GM18868 (cell line): ENCODE data around the gene GRP.
"Not testable (repeated sequence)": the region's sequence is repeated elsewhere in the genome, so short reads cannot be mapped to it uniquely, and the experiment has no call there.

Experiments
- ATAC-seq: cut with Tn5 transposase; IDR thresholded peaks from one replicate; pipeline ENCODE4 v1.9.1; 2021; ENCODE audit warnings: mild to moderate bottlenecking, moderate library complexity; ENCODE audit not compliant: unreplicated experiment

Gene GRP

GRCh38 chr18:59228351-59228750, 8.4 kb downstream of the GRP start:
- ATAC-seq, result no peak

- no peak for ATAC-seq
Observed at GRCh38 chr18:59229191-59229590, 9.2 kb downstream of the GRP start.

GRCh38 chr18:59229701-59230443, 9.9 kb downstream of the GRP start:
- no peak for ATAC-seq

- ATAC-seq, result no peak
Observed at GRCh38 chr18:59231114-59231513, 11.2 kb downstream of the GRP start.

- ATAC-seq, result no peak
Observed at GRCh38 chr18:59231877-59232276, 11.9 kb downstream of the GRP start.

DNA sequence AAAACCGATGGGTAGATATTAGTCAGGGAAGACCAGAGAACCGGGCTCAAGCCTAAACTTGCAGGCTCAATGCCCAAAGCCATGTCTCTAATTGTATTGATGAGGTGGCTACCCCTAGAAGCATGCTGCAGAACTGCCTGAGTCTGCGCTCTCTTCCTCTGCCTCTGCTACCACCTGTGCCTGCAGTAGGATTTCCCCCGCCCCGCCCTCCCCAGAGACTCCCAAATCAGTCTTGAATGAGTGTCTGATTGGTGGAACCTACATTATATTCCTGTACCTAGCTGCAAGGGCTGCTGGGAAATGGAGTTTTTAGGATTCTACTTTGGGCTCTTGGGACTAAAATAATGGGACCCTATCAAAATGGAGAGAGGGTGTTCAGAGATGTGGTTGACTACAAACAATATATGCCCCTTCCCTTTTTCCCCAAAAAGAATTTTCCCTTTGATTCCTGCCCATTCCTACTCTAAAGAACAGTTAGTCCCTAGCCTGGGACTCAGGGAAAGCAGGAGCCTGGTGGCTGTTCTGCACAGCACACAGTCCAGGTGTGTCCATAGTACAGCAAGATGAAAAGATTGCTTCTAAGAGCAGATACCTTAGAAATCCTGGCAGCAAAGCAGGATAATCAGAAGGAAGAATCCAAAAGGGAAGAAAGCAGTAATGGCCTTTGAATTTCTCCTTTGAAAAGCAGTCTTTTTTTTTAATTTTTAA, 12.5 kb downstream of the GRP start:
- no peak for ATAC-seq

DNA sequence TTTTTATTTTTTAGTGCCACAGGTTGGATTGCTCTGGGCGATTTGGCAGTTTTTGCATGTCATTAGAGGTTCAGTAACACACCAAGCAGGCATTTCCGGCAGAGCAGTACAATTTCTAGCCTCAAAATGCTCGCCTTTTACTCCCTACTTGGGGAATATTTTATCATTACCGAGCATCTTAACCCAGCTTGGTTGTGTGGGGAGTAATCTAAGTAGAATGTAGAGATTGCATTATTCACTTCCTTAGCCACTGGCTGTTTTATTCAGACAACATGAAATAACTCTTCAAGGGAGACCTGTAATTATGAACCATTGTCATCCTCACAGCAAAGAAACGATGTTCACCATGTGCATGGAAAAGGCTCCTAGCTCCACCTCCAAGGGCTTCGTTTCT, 13.1 kb downstream of the GRP start:
- no peak for ATAC-seq

DNA sequence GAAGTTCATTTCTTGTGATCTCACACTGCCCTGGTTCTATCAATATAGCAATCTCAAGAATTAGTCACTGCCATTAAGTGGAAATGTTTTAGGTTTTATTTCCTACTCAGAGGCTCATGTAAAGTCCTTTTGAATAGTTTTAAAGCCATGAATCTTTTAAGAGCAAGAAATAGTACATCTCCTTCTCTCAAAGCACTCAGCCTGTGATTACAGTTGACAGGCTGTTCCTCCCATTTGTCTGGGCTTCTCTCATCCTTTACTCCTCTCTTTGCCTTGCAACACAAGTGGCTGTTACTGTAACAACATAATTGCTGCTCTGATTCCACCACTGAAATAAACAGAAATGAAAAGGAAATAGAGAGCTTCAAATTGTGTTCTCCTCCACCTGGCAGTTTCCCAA, 18.4 kb downstream of the GRP start:
- ATAC-seq, result no peak

DNA sequence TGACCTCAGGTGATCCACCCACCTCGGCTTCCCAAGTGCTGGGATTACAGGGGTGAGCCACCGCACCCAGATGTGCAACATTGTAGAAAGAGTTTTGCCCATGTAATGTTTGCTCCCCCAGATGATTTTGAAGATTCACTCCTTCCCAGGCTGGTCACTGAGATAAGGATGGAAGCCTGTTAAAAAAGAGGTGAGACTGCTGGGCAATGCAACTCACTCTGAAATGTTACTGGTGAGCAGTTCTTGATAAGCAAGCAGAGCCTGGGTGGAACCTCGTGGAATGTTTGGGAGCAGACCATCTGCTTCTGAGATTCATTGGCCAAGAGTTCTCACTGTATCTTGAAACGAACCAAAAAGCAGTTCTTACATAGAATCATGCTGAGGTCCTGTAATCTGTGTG, 19.7 kb downstream of the GRP start:
- ATAC-seq, result no peak

GRCh38 chr18:59242906-59243305, 22.9 kb downstream of the GRP start:
- ATAC-seq, result no peak

DNA sequence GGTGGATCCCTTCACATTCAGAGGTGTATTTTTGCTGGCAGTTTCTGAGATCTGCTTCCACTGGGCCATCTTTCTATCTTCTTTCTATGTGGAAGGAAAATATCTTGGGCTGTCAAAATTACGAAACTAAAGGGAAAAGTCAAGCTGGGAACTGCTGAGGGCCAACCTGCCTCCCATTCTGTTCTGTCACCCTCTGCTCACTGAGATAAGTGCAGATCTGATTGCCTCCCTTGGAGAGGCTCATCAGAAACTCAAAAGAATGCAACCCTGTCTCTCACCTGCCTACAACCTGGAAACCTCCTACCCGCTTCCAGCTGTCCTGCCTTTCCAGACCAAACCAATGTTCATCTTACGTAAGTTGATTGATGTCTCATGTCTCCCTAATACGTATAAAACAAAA, 26.8 kb downstream of the GRP start:
- ATAC-seq, result no peak

- ATAC-seq, result no peak
Observed at GRCh38 chr18:59249199-59249774, 29.3 kb downstream of the GRP start.

DNA sequence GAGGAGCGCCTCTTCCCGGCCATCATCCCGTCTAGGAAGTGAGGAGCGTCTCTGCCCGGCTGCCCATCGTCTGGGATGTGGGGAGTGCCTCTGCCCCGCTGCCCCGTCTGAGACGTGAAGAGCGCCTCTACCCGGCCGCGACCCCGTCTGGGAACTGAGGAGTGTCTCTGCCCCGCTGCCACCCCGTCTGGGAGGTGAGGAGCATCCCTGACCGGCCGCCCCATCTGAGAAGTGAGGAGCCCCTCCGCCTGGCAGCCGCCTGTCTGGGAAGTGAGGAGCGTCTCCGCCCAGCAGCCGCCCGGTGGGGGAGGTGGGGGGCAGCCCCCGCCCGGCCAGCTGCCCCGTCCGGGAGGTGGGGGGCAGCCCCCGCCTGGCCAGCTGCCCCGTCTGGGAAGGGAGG, 35.5 kb downstream of the GRP start:
- not testable (repeated sequence) for ATAC-seq

GRCh38 chr18:59261842-59262241, 41.9 kb downstream of the GRP start:
- ATAC-seq, result not testable (repeated sequence)

GRCh38 chr18:59262243-59262642, 42.3 kb downstream of the GRP start:
- not testable (repeated sequence) for ATAC-seq

GRCh38 chr18:59263661-59264060, 43.7 kb downstream of the GRP start:
- no peak for ATAC-seq

DNA sequence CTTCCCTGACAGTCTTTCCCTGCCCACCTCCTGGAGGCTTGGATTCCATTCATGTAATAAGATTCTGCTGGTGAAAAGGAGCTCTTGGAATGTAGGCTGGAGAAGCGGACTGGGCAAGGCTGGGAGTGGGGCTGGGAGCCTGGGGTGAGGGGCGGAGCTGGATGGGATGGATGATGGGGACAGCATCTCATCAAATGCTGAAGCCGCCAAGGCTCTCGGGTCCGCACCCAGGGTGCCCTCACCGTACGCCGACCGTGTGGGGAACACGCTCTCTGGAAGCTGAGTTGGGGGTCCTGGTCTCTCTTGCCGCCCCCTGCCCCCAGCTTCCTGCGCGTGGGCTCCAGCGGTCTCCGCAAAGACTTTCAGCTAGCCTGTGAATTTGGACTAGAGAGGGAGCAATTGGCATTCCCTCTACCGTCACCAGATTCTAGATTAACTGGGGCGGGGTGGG, 44.2 kb downstream of the GRP start:
- no peak for ATAC-seq

DNA sequence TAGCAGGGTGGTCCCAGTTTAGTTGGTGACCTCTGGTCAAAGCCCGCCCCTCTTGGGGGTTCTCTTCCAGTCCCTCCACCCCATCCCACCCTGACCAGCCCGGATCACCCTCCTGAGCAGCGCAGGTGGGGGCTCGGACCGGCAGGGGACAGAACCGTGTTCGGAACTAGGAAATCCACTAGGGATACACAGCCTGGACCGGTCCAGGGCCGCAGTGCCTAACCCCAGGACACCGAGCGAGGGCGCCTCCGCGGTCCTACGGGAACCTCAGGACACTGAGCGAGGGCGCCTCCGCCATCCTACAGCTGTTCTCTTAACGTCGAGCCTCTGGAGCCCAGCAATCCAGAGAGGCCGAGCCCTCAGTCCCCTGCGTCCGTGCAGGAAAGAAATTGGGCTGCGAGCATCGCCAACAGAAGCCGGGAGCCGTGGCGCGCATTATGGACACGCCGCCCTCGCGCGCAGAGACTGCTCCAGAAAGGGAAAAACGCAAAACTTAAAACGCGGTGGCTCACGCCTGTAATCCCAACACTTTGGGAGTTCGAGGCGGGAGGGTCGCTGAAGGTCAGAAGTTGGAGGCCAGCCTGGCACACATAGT, 44.8 kb downstream of the GRP start:
- no peak for ATAC-seq

DNA sequence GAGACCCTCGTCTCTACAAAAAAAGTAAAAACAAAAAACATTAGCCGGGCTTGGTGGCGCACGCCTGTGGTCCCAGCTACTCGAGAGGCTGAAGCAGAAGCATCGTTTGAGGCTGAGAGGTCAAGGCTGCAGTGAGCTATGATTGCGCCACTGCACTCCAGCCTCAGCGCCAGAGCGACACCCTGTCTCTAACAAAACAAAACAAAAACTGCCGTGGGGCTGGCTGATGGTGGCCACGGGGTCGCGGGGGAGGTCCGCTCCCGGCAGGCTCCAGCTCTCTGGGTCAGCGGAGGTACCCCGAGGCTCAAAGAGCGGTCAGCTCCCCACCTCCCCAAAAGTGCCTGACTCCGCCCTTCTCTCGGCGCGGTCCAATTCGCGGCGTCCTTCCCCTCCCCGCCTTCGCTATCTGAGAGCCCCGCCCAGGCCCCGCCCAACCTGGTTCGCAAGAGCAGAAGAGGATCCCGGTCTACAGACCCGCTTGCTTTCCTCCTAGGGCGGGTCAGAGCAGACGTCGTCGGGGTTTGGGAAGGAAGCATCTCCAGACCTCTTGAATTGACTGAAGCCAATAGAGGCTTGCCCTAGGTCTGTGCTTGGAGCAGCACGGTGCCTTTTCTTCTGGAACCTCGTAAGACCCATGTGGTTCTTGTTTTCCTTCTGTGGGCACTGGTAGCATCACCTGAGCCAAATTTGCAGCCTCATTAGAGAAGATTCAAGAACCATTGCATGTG, 45.5 kb downstream of the GRP start:
- peak; percentile 68 for ATAC-seq

- ATAC-seq, result no peak
Observed at GRCh38 chr18:59265974-59266369, 46.0 kb downstream of the GRP start.

- no peak for ATAC-seq
Observed at GRCh38 chr18:59266459-59266858, 46.5 kb downstream of the GRP start.
